Superior temporal gyrus (tissue), 1 donor: Measurements from ENCODE around the gene HSF2.

Source experiments
- DNase-seq: peaks from one replicate; pipeline ENCODE4 v3.0.0-alpha.2; 2016; ENCODE audit errors: extremely low spot score

The HSF2 gene, protein sequence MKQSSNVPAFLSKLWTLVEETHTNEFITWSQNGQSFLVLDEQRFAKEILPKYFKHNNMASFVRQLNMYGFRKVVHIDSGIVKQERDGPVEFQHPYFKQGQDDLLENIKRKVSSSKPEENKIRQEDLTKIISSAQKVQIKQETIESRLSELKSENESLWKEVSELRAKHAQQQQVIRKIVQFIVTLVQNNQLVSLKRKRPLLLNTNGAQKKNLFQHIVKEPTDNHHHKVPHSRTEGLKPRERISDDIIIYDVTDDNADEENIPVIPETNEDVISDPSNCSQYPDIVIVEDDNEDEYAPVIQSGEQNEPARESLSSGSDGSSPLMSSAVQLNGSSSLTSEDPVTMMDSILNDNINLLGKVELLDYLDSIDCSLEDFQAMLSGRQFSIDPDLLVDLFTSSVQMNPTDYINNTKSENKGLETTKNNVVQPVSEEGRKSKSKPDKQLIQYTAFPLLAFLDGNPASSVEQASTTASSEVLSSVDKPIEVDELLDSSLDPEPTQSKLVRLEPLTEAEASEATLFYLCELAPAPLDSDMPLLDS

GRCh38 chr6:122399348-122400120 is at the start of gene HSF2:
Gene HSF2 (plus strand): TSS chr6:122399652. CDS start chr6:122399738, 86 bp downstream.
- peak; percentile 97 for DNase-seq

GRCh38 chr6:122352981-122353664 is 46.3 kb upstream of the HSF2 start:
- DNase-seq, result no peak

DNA sequence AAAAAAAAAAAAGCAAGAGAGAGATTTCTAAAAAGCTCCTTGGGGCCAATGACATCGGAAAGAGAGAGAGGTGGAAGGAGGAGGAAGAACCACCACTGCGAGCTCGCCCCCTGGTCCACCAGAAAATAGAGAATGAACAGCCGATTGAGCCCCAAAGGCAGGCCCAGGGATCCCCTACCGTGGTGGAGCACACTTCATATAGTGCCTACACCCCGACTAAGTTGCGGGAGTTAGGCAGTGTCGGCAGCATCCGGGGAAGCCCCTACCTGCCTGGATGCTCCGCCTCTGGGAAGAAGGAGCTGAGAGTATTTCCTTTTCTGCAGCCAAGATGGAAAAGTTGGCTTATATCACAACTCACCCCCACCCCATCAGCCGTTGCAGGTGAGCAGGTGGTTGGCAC is 38.6 kb upstream of the HSF2 start:
- no peak for DNase-seq

DNA sequence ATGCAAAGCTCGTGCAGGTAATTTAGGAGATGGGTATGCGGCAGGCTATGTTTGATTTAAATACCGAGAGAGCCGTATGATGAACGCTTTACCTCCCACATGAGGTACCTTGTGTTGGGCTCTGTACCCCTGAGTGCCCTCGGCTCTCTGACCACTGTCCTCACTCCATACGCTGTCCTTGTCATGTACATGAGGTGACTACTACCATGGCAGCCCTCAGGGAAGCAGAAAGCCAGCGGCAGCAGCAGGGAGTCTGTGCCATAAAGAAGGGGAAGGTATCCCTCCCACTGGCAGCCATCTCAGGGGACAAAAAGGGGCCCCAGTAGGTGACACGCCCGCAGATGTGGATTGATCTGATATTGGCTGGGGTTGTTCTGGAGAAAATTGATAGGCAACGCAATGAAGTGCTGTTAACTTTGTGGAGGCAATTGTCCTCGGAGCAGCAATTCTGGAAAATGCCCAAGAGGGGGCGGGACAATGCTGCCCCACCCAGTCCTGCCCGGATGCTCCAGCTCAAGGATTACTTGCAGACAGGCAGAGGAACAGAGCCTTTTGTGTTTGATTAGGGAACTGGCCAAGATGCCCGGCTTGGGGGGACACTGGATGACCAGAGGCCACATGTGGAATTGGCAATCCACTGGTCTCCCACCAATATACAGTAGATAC is 38.0 kb upstream of the HSF2 start:
- DNase-seq, result no peak

DNA sequence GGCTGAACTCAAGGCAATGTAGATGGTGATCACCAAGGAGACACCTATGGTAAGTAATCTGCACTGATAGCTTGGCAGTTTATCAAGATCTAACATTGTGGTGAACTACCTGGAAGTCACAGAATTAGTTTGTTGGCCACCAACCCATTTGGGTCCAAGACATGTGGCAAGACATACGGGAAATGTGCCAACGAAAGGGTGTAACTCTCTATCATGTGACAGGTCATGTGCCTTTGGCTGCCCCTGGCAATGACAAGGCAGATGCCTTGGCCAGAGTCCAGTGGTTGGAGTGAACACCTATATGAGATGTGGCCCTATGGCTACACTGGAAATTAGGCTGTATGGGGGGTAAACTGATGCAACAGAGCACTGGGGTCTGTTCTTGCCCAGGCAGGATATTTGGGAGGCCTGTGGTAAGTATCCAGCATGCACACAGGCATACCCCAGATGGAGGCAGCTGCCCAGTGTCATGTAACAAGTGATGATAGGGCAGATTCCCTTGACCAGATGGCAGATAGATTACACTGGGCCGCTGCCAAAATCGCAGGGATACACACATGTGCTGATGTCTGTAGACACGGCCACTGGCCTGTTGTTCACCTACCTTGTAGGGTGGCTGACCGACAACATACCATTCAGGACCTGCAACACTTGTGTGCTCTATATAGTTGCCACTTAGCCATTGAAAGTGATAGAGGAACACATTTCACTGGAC is 35.5 kb upstream of the HSF2 start:
- DNase-seq, result no peak

- DNase-seq, result no peak
These were observed 33.6 kb upstream of the HSF2 start for GRCh38 chr6:122365775-122366403.

DNA sequence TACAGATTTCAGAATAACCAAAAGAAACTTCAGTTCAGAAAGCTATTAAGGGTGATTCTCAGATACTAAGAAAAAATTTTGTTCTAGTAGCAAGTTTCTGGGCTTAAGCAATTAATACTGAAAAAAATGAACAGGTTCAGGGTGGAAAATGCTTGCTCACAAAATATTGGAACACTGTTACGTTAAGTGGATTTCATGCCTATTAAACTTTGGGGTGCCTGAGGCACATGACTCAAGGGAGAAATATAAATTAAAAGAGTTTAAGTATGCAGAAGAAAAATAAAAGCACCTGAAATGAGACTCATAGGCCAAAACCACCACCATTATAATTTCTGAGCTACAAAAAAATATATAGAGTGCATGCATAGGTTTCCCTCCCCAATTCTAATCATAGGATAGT is 32.3 kb upstream of the HSF2 start:
- DNase-seq, result no peak

GRCh38 chr6:122369536-122369935 is 29.9 kb upstream of the HSF2 start:
- DNase-seq, result no peak

- DNase-seq, result peak; percentile 33
These were observed 26.8 kb upstream of the HSF2 start for GRCh38 chr6:122372647-122373046.

GRCh38 chr6:122374307-122374706 is 25.1 kb upstream of the HSF2 start:
- DNase-seq, result no peak

DNA sequence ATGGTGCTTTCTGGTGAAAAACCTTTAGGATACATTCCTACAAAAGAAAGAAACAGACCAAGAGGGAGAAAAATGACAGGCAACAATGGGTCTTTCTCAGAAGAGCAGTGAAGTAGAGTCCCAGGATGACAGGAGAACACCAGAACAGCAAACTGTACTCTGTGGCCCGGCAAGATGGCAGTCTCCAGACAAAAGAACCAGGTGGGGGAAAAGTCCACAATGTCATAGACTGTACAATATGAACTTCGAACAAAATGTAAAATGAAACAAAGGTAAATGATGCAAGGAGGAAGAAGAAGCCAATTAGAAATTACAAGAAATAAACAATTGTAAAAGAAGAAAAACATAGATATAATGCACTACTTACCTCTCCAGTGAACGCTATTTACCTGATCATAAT is 23.2 kb upstream of the HSF2 start:
- DNase-seq, result no peak

- DNase-seq, result peak; percentile 79
These were observed 17.8 kb upstream of the HSF2 start for GRCh38 chr6:122381494-122382265.

GRCh38 chr6:122385857-122386612 is 13.4 kb upstream of the HSF2 start:
- no peak for DNase-seq

GRCh38 chr6:122388945-122389344 is 10.5 kb upstream of the HSF2 start:
- DNase-seq, result no peak

DNA sequence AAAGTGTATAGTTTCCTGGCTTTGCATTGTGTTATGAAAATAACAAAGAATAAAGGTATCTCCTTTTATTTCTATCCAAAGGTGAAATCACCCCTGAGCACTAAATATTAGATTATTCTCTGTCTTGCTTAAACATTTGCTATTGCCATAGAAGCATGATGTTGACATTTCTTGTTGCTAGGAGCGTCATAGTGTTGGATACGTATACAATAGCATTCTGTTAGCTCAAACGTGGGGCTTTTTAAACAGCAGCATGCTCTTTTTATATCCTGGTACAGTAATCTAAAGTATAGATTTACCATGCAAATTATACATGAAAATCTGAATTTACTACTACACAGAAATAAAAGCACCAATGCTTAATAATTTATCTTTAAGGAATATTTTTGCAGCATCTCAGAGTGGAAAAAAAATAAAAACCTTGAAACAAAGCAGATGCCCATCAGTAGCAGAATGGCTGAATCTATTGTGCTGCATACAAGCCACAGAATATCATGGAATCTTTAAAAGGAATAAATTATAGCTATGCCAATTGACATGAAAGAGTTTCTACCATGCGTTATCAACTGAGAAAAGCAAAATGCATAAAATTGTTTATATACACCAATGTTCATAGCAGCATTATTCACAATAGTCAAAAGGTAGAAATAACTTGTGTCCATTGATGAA is 9.6 kb upstream of the HSF2 start:
- DNase-seq, result no peak

DNA sequence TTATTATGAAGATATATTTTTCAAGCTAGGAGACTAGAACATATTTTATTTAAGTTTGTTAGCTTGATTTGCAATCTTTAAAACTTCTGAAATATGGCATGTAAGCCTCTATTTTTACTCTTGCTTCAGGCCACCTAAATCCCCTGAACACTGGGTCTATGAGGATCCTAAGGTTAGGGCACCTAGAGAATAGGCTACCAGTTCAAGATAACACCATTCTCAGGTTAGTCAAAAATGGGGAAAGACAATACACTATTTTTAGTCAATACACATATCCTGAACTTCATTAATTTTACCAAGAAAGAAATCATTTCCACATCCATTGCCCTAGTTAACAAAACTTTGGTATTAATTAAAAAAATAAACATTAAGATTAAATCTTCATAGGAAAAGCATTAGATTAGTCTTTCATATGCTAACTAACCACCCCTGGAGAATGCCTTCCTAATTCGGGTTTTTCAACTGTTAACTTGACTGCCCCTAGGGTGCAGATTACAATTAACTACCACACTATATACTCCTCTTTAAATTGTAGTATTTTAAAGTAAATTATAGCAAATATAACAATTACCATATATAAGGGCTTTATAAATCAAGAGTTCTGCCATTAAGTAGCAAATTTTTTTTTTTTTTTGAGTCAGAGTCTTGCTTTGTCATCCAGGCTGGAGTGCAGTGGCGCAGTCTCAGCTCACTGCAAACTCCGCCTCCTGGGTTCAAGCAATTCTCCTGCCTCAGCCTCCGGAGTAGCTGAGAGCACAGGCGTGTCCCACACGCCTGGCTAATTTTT is 6.7 kb upstream of the HSF2 start:
- no peak for DNase-seq

- DNase-seq, result no peak
These were observed 6.0 kb upstream of the HSF2 start for GRCh38 chr6:122393351-122393896.
